Measurements from ENCODE around the gene RGMB.
A peak's percentile ranks its signal among the peaks of the same experiment; 100 is the strongest.

RGMB gene

DNA sequence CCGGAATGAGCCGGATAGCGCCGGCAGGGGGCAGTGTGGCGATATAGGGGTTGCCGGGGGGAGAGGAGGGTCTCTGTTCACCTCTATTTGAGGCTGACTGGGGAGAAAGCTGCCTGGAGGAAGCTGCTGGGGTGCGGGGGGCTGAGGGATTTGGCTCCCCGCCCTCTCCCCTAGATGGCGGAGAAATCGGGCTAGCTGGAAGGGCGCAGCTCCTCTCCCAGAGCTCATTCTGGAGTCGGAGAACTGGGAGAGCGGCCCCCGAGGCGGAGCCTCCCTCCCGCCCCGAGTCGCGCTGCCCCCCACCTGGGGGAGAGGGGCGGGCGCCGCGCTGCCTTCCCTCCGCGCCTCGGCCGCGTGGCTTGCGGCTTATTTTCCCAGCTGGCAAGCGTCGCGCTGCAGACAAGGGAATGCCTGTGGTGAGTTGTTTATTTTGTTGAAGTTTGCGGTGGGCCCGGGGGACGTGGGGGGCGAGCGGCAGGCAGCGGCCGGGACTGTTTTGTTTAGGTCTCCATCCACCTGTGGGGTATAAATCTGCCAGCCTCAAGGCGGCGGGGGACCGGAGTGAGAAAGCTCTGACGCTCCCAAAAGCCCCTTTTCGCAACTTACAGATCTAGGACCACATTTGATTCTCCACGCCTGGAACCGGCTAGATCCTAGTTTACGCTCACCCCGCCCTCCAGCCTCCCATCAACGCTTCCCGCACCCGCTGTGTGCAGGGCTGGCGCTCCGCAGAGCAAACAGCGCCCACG, 4.1 kb upstream of the RGMB start:
- Histone ChIP-seq H3K9ac (ENCODE audit: low read depth, low read length) (peak overlapping the region; percentile 82; the same call in 1 of the 2 replicates), H3K27ac (ENCODE audit: low read length) (no peak overlapping the region), H3K4me1 (ENCODE audit: insufficient read depth, low read length) (peaks cover 13% of the 10 kb centered on the region; the same call in 1 of the 2 replicates), H3K4me3 (ENCODE audit: low read length) (peak overlapping the region; percentile 93), H3K9me3 (ENCODE audit: insufficient read depth, low read depth, low read length) (no peaks in the 10 kb centered on the region), H3K27me3 (ENCODE audit: insufficient read depth, low read length) (peaks cover 49% of the 10 kb centered on the region), H3K36me3 (ENCODE audit: insufficient read depth, low read depth, low read length) (no peaks in the 10 kb centered on the region)

DNA sequence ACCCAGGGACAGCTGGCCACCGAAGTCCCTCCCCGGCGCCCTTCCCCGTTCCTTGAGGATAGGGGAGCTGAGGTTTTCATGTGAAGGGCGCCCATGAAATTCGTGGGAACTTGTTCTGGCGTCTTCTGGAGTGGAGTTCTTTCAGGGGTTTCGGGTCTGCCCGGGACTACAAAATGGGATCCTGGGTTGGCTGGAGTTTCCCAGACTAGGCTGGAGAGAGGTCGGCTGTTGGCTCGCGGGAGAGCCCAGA, 3.6 kb upstream of the RGMB start:
- H3K4me1 ChIP-seq (ENCODE audit: insufficient read depth, low read length), result peaks cover 13% of the 10 kb centered on the region; the same call in 1 of the 2 replicates
- peaks cover 49% of the 10 kb centered on the region for H3K27me3 ChIP-seq (ENCODE audit: insufficient read depth, low read length)
- no peaks in the 10 kb centered on the region for H3K36me3 ChIP-seq (ENCODE audit: insufficient read depth, low read depth, low read length)
- H3K9ac ChIP-seq (ENCODE audit: low read depth, low read length), result peak overlapping the region; percentile 82; the same call in 1 of the 2 replicates
- no peak overlapping the region for H3K27ac ChIP-seq (ENCODE audit: low read length)
- no peaks in the 10 kb centered on the region for H3K9me3 ChIP-seq (ENCODE audit: insufficient read depth, low read depth, low read length)
- peak overlapping the region; percentile 93 for H3K4me3 ChIP-seq (ENCODE audit: low read length)

DNA sequence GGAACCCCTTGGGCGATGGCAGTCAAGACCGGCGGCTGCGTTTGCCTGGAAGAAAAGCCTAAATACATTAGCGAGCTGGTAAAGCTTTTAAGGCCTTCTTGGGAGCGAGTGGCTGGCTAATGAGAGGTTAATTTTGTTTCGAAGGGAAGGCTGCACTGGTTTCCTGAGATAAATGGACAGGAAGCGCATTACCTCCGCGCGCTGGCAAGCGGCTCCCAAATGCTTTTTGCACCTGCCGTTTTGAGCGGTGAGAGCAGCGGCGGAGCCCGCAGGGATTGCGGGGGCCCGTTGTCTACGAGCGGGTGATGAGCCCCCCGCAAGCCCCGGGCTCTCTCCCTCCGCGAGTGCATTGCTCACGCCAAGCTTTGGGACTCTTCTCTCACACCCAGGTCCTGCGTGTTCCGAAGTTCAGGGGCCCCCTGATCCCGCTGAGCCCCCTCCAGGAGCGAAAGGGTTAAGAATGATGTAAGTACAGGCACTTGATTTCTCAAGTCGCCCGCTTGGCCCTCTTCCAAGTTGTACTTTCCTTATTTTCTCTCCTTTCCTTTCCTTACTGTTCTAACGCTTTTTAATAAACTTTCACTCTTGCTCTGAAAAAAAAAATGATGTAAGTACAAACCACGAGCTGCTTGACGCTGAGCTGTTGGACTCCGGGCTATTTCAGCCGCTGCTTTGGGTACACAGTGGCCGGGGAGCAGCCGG, 3.1 kb upstream of the RGMB start:
- Histone ChIP-seq H3K36me3 (ENCODE audit: insufficient read depth, low read depth, low read length) (no peaks in the 10 kb centered on the region), H3K9me3 (ENCODE audit: insufficient read depth, low read depth, low read length) (no peaks in the 10 kb centered on the region), H3K27me3 (ENCODE audit: insufficient read depth, low read length) (peaks cover 50% of the 10 kb centered on the region), H3K4me1 (ENCODE audit: insufficient read depth, low read length) (peaks cover 18% of the 10 kb centered on the region; the same call in 1 of the 2 replicates), H3K27ac (ENCODE audit: low read length) (no peak overlapping the region), H3K4me3 (ENCODE audit: low read length) (peak overlapping the region; percentile 93), H3K9ac (ENCODE audit: low read depth, low read length) (peak overlapping the region; percentile 82)

DNA sequence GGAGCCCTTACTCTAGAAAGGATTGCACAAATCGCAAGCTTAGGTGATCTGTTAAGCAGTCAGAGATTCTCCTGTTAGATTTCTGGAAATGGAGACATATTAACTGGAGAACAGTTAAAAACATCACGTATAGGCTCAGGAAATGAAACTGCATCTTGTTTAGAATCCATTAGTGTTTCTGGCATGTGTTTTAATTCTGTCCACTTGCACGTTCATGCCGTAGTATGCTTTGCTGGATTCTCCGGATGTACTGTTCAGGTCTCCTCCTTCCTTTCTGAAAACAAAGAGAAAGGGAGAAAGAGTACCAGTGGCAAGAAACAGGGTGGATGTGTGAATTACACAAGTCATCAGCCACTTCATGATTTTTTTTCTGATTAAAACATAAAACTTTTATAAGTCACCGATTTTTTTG, 2.5 kb upstream of the RGMB start:
- H3K9ac ChIP-seq (ENCODE audit: low read depth, low read length), result peak overlapping the region; percentile 82
- peaks cover 54% of the 10 kb centered on the region for H3K27me3 ChIP-seq (ENCODE audit: insufficient read depth, low read length)
- H3K4me1 ChIP-seq (ENCODE audit: insufficient read depth, low read length), result peaks cover 23% of the 10 kb centered on the region
- H3K27ac ChIP-seq (ENCODE audit: low read length), result no peak overlapping the region
- no peaks in the 10 kb centered on the region for H3K36me3 ChIP-seq (ENCODE audit: insufficient read depth, low read depth, low read length)
- H3K9me3 ChIP-seq (ENCODE audit: insufficient read depth, low read depth, low read length), result no peaks in the 10 kb centered on the region
- H3K4me3 ChIP-seq (ENCODE audit: low read length), result peak overlapping the region; percentile 93

DNA sequence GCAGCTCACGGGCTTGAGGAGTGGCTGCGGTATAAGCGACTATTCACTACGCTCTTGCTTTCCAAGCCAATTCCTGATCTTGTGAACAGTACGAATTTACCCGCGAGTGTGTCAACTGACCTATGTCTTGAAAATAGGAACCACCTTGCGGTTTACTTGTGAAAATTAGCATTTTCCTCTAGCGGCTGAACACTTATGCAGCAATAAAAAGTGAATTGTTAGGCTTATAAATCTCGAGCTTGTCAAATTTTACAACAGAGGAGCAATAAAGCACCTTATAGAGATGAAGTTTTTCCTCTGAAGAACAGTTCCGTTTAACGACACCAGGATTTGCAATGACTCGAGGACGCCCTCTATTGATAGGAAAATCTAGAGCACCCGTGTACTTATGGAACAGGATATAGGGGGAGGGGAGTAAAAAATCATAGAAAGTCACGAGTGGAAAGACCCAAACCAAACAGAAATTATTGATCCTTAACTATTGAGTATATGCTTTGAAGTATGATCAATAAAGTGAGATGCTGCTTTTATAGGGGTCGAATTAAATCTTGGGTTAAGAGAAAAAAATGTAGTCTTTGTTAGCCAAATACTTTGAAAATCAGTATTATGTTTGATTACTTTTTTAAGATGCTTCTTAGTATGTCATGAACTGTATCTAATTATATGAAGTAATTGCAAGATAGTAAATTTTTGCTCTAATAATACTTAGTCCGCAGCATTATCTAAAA, 1.9 kb upstream of the RGMB start:
- H3K4me3 ChIP-seq (ENCODE audit: low read length), result peak overlapping the region; percentile 93
- H3K27me3 ChIP-seq (ENCODE audit: insufficient read depth, low read length), result peaks cover 52% of the 10 kb centered on the region
- H3K27ac ChIP-seq (ENCODE audit: low read length), result no peak overlapping the region
- no peaks in the 10 kb centered on the region for H3K9me3 ChIP-seq (ENCODE audit: insufficient read depth, low read depth, low read length)
- H3K36me3 ChIP-seq (ENCODE audit: insufficient read depth, low read depth, low read length), result no peaks in the 10 kb centered on the region
- H3K9ac ChIP-seq (ENCODE audit: low read depth, low read length), result peak overlapping the region; percentile 82; the same call in 1 of the 2 replicates
- H3K4me1 ChIP-seq (ENCODE audit: insufficient read depth, low read length), result peaks cover 24% of the 10 kb centered on the region

DNA sequence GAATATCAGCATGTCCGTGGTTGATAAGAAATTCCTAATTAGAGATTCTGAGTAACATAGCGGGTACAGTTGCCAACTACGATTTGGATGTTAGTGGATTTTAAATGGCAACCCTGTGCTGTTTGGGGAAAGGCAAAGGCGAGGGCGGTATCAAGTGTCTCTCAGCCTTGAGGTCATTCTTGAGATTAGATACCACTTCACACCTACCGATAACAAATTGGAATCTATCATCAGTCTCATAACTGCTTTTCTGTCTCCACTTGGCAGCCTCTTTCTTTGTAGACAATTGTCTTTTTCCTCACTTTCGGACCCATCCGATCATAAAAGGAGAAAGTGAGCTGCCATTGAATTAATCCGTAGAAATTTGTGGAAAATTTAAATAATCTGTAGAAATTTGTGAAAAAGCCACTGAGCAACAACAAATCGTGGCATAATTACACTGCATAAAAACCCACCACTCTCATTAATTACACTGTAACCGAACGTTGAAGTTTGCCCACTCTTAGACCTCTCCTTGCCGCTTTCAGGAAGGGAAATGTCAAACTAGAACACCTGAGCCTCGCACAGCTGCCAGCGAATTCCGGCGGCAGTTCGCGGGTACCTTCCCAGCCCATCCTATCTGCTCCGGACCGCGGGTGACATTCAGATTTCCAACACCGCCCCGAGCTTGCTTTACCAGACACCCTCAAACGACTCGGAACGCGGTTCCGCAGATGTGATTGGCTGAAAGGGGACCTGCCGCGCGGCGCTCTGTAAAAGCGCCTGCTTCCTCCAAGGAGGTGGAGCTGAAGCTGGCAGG, 849 bp upstream of the RGMB start:
- H3K4me3 ChIP-seq (ENCODE audit: low read length), result peak overlapping the region; percentile 93
- H3K27ac ChIP-seq (ENCODE audit: low read length), result peak overlapping the region; percentile 60
- peaks cover 18% of the 10 kb centered on the region for H3K4me1 ChIP-seq (ENCODE audit: insufficient read depth, low read length)
- peak overlapping the region; percentile 78; the same call in 1 of the 2 replicates for H3K9ac ChIP-seq (ENCODE audit: low read depth, low read length)
- no peaks in the 10 kb centered on the region for H3K9me3 ChIP-seq (ENCODE audit: insufficient read depth, low read depth, low read length)
- no peaks in the 10 kb centered on the region; the same call in 1 of the 2 replicates for H3K36me3 ChIP-seq (ENCODE audit: insufficient read depth, low read depth, low read length)
- peaks cover 47% of the 10 kb centered on the region for H3K27me3 ChIP-seq (ENCODE audit: insufficient read depth, low read length)

DNA sequence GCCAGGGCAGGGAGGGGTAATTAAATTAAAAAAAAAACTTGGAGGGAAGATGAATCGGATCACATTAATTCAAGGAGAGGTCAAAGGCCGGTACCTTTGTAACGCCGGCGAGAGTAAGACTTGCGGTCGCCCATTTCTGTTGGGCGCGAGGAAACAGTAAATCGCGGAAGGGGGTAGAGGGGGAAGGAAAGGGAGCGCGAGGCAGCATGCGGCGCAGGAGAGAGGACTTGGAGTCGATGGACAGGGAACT, 324 bp upstream of the RGMB start:
- peak overlapping the region; percentile 78; the same call in 1 of the 2 replicates for H3K9ac ChIP-seq (ENCODE audit: low read depth, low read length)
- no peaks in the 10 kb centered on the region; the same call in 1 of the 2 replicates for H3K36me3 ChIP-seq (ENCODE audit: insufficient read depth, low read depth, low read length)
- H3K4me3 ChIP-seq (ENCODE audit: low read length), result peak overlapping the region; percentile 93; the same call in 1 of the 2 replicates

DNA sequence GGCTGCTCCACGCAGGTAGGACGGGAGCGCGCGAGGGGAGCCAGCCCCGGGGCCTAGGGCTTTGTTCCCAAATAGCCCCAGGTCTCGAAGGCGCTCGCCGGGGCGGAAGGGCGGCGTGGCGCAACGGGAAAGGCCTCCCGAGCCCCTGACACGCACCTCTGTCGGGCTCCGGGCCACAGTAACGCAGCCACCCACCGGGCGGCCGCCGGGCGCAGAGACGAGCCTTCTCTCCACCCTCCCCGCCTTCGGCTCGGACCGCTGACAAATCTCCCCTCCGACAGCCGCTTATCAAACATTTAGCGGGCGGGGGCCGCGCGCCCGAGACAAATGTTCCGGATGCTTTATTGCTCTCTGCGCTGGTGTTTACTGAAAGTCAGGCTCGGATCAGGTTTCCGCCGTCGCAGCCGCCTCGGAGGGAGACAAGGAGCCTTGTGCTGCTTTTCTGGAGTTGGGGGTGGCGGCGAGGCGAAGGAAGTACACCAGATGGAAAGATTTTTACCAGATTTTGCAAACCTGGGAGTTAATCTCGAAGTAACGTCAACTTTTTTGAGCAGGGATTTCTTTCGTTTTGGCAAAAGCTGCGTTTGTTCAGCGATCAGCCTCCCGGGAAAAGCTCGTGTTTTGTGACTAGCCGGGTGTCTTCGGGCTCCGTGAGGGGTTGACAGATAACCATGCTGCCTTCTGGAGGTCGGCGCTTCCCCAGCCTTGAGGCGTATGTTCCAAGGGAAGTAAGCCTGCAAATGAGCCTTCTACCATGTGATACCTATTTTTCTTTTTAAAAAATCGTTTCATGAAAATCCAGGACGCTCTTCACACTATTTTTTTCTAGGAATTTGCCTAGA, 950 bp downstream of the RGMB start:
- Histone ChIP-seq H3K4me1 (ENCODE audit: insufficient read depth, low read length) (peaks cover 18% of the 10 kb centered on the region), H3K27me3 (ENCODE audit: insufficient read depth, low read length) (peaks cover 39% of the 10 kb centered on the region), H3K9ac (ENCODE audit: low read depth, low read length) (peak overlapping the region; percentile 77; the same call in 1 of the 2 replicates), H3K9me3 (ENCODE audit: insufficient read depth, low read depth, low read length) (no peaks in the 10 kb centered on the region), H3K36me3 (ENCODE audit: insufficient read depth, low read depth, low read length) (peaks cover 3% of the 10 kb centered on the region), H3K4me3 (ENCODE audit: low read length) (peak overlapping the region; percentile 93), H3K27ac (ENCODE audit: low read length) (no peak overlapping the region)

More for the DNA sequence above, 324 bp upstream of the RGMB start:
- H3K4me1 ChIP-seq (ENCODE audit: insufficient read depth, low read length), result peaks cover 18% of the 10 kb centered on the region
- peak overlapping the region; percentile 60 for H3K27ac ChIP-seq (ENCODE audit: low read length)
- no peaks in the 10 kb centered on the region for H3K9me3 ChIP-seq (ENCODE audit: insufficient read depth, low read depth, low read length)
- H3K27me3 ChIP-seq (ENCODE audit: insufficient read depth, low read length), result peaks cover 47% of the 10 kb centered on the region

DNA sequence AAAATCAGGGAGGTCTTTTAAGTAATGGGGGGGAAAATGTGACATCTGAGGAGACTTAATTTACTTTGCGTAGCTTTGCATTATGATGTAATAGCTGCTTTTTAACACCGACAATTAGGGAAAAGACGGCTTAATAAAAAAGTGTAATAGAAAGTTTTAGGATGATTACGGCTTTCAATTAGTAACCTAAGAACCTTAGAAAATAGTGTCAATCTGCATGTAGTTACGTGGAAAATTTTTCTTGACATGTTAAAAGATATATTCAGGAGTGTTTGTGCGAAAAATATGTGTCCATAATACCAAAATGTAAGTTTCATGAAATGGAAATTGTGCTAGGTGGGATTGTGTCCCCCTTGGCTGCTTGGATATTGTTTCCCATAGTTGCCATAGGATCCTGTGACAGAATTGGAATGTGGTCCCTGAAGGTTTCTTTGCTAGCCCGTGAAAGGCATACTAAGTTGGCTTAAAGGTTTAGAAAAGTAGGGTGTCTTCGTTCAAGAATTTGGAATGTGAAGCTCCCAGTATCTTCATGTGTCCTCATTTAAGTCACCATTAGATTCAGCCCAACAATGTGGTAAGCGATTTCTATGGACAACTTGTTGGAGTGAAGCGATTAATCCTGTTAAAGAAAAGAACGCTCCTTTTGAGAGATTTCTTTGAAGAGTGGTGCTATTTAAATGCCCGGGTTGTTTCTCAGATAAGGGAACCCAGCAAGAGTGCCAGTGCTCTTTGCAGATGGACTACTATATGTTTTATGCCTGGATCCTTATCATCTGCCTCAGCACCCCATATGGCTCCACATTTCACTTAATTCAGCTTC, 2.0 kb downstream of the RGMB start:
- Histone ChIP-seq H3K4me3 (ENCODE audit: low read length) (peak overlapping the region; percentile 93), H3K27me3 (ENCODE audit: insufficient read depth, low read length) (peaks cover 28% of the 10 kb centered on the region), H3K36me3 (ENCODE audit: insufficient read depth, low read depth, low read length) (peaks cover 13% of the 10 kb centered on the region), H3K4me1 (ENCODE audit: insufficient read depth, low read length) (peaks cover 18% of the 10 kb centered on the region), H3K27ac (ENCODE audit: low read length) (no peak overlapping the region), H3K9me3 (ENCODE audit: insufficient read depth, low read depth, low read length) (no peaks in the 10 kb centered on the region), H3K9ac (ENCODE audit: low read depth, low read length) (peak overlapping the region; percentile 77; the same call in 1 of the 2 replicates)

DNA sequence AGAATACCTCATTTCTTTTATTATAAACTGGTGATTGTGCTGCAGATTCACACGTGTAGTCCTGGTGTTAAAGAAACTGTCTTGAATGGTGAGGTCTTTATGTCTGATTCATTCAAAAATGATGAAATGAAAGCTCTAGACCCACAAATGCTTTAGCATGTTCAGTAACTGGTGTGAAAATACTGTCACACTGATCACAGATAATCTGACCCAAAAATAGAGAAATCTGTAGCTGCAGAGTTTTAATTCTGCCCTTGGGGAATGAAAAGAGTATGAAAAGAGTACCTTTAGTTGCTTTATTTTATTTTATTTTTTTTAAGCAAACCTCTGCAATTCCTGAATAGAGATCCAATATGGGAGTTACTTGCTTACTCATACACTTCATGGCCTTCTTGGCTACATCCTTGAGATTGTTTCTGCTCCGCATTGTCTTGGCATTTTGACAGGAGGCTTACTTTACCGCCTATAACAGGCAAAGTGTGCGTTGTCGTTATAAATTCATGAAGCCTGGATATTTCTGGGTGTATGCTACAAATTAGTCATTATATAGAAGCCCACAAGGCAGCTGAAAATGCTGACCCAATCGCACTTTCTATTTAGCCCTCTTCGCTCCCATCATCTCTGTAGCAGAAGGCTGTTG, 2.7 kb downstream of the RGMB start:
- H3K27me3 ChIP-seq (ENCODE audit: insufficient read depth, low read length), result peaks cover 21% of the 10 kb centered on the region
- peaks cover 13% of the 10 kb centered on the region for H3K4me1 ChIP-seq (ENCODE audit: insufficient read depth, low read length)
- H3K4me3 ChIP-seq (ENCODE audit: low read length), result peak overlapping the region; percentile 93
- H3K9ac ChIP-seq (ENCODE audit: low read depth, low read length), result no peak overlapping the region
- no peak overlapping the region for H3K27ac ChIP-seq (ENCODE audit: low read length)
- peaks cover 20% of the 10 kb centered on the region for H3K36me3 ChIP-seq (ENCODE audit: insufficient read depth, low read depth, low read length)
- H3K9me3 ChIP-seq (ENCODE audit: insufficient read depth, low read depth, low read length), result no peaks in the 10 kb centered on the region
